A549 treated with AZD2906 at 1 μM for 4 hours (cell line): ENCODE data around the gene PTPRM. TPM values are rescaled to one million over a fixed set of nuclear protein-coding genes. Genes with fewer than 3 reads are reported as not detected.

Experiments used
- total RNA-seq: library from RNA; stranded (reverse); fragments of 200-300 nt; extraction: Qiagen RNA extraction; gene quantifications from 5 replicates; pipeline ENCODE4 v1.2.3, GENCODE V29; 2022

The PTPRM gene
- total RNA-seq: 28.0 to 36.8 TPM (median 34.5 TPM) in 5 replicates

DNA sequence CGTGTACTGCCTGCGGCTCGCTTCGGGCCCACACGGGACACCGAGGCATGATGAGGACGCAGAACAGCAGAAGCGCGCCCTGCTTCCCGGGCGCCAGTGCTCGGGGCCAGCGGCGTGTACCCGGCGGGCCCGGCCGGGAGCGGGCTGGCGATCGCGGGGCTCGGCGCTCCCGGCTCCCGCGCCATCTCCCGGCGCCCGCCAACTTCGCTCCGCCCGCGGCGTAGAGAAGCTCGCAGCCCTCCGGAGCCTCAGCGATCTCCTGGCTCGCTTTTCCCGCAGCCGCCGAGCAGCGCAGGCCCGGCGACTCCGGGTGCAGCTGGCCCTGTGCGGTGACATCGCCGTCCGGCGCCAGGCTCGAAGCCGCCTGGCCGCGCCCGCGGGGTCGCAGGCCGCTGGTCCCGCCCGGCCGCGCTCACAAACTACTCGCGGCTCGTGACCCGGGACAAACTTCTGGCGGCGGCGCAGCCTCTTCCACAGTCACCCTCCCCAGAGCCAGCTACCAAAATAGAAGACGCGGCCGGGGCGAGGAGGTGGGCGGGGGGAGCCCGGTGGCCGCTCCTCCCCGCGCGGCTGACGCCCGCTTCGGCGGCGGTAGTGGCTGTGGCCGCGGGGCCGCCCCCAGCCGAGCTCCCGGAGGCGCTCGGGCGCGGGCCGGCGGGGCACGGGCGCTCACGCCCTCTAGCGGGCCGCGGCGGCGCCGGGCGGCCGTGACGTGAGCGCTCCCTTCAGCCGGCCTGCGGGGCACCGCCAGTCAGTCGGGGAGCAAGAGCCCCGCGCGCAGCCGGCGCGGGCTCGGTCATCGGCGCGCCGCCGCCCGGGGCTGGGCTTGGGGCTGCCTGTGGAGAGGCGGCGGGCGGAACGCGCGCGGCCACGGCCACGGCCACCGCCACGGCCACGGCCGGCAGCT lies at the start of gene PTPRM:
Gene PTPRM (plus strand): TSS at position 750 of the 907 bp plus-strand sequence. CDS start 503 bp downstream, outside the sequence.

